ENCODE results near the gene ADAMTS17. TPM values are rescaled to one million over a fixed set of nuclear protein-coding genes. Genes with fewer than 3 reads are reported as not detected.

ADAMTS17 gene
- total RNA-seq, 1 experiment from 2014 or later, result 0.15 TPM

DNA sequence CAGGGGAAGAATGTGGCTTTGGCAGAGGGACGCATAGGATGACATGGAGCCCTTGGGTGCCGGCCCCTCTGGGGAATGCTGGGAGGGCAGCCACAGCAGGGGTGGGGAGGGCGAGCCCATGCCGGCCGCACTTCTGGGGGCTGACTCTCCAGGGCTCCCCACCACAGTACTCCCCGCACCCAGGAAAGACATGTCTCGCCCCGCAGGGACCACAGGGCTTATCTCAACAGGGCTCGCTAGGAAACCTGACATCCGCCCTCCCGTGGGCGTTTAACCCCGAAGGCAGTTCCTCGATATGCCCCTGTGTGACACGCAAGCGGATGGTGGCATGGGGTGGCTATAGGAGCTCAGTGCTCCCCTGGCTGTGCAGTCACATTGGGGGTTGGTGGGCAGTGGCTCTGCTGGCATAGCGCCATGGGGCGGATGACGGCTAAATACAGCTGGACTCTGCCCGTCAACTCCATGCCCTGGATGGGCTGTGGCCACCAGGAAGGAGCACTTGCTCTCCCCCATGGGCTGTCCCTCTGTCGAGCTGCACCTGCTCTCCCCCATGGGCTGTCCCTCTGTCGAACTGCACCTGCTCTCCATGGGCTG, 141.4 kb downstream of the ADAMTS17 start:
- BruUV-seq (replicated peaks), result no TSS peak
- no peak for TF ChIP-seq EZH2 (IDR thresholded peaks at IDR 0.05; ENCODE audit: borderline replicate concordance, low read depth, low read length, poor library complexity, severe bottlenecking)
- TF ChIP-seq, protein P1, sequence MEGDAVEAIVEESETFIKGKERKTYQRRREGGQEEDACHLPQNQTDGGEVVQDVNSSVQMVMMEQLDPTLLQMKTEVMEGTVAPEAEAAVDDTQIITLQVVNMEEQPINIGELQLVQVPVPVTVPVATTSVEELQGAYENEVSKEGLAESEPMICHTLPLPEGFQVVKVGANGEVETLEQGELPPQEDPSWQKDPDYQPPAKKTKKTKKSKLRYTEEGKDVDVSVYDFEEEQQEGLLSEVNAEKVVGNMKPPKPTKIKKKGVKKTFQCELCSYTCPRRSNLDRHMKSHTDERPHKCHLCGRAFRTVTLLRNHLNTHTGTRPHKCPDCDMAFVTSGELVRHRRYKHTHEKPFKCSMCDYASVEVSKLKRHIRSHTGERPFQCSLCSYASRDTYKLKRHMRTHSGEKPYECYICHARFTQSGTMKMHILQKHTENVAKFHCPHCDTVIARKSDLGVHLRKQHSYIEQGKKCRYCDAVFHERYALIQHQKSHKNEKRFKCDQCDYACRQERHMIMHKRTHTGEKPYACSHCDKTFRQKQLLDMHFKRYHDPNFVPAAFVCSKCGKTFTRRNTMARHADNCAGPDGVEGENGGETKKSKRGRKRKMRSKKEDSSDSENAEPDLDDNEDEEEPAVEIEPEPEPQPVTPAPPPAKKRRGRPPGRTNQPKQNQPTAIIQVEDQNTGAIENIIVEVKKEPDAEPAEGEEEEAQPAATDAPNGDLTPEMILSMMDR (conservative IDR thresholded peaks at IDR 0.05; ENCODE audit: low read depth, low read length), result no peak
- Histone ChIP-seq H3K27me3 (replicated peaks; ENCODE audit: insufficient read depth, low read depth, low read length, poor library complexity) (no peaks in the 10 kb centered on the region), H3K4me1 (ENCODE audit: insufficient read depth, low read length, poor library complexity, severe bottlenecking) (no peaks in the 10 kb centered on the region), H3K4me3 (ENCODE audit: low read depth, low read length, poor library complexity, severe bottlenecking) (no peak overlapping the region), H3K36me3 (ENCODE audit: insufficient read depth, low read length, poor library complexity, severe bottlenecking) (no peaks in the 10 kb centered on the region), H3K27ac (ENCODE audit: low read depth, low read length, poor library complexity, severe bottlenecking) (no peak overlapping the region), H3K9me3 (ENCODE audit: low read depth, low read length, poor library complexity, severe bottlenecking) (no peaks in the 10 kb centered on the region)
- DNase-seq (ENCODE audit: low spot score), result no peak
- intact Hi-C loops (cut with micrococcal nuclease; ENCODE audit: unreplicated experiment), result no loop called here
- ChIA-PET CTCF (no interaction called here), POLR2A (ENCODE audit: low non-redundant PET) (no interaction called here)

DNA sequence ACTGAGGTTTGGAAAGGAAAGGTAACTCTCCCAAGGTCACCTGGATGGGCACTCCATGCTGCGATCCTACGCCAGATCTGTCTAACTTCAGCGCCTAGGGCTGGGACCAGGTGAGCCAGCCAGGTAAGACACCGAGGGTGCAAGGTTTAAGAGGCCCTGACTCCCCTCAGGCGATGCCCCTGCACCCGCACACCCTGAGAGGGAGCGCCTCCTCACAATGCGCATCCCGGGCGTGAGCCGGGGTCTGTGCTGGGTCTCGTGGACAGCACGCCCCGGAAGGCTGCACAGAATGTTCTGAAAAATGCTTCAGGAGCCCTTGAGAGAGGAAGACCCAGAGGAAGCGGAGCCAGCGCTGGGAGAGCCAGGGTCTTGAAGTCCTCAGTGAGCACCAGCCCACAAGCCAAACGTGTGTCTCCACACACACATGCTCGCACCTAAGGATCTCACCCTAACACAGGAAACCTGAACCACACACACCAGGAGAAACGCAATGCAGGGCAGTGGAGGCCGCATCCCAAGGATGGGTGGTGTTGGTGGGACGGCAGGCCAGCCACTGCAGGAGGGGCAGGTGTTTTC, 142.0 kb downstream of the ADAMTS17 start:
- no TSS peak for BruUV-seq (replicated peaks)
- intact Hi-C loops (cut with micrococcal nuclease; ENCODE audit: unreplicated experiment), result no loop called here
- H3K9me3 ChIP-seq (ENCODE audit: low read depth, low read length, poor library complexity, severe bottlenecking), result no peaks in the 10 kb centered on the region
- no peak for DNase-seq (ENCODE audit: low spot score)
- H3K27me3 ChIP-seq (replicated peaks; ENCODE audit: insufficient read depth, low read depth, low read length, poor library complexity), result no peaks in the 10 kb centered on the region
- no peak overlapping the region for H3K27ac ChIP-seq (ENCODE audit: low read depth, low read length, poor library complexity, severe bottlenecking)
- no peaks in the 10 kb centered on the region for H3K4me1 ChIP-seq (ENCODE audit: insufficient read depth, low read length, poor library complexity, severe bottlenecking)
- H3K36me3 ChIP-seq (ENCODE audit: insufficient read depth, low read length, poor library complexity, severe bottlenecking), result no peaks in the 10 kb centered on the region
- H3K4me3 ChIP-seq (ENCODE audit: low read depth, low read length, poor library complexity, severe bottlenecking), result no peak overlapping the region
- POLR2A ChIA-PET (ENCODE audit: low non-redundant PET), result no interaction called here
- CTCF ChIA-PET, result no interaction called here
- TF ChIP-seq, protein P1 (conservative IDR thresholded peaks at IDR 0.05; ENCODE audit: low read depth, low read length), result no peak

GRCh38 chr15:100198442-100198841, 143.3 kb downstream of the ADAMTS17 start:
- H3K9me3 ChIP-seq (ENCODE audit: low read depth, low read length, poor library complexity, severe bottlenecking), result no peaks in the 10 kb centered on the region
- H3K27ac ChIP-seq (ENCODE audit: low read depth, low read length, poor library complexity, severe bottlenecking), result no peak overlapping the region
- no TSS peak for BruUV-seq (replicated peaks)
- no peaks in the 10 kb centered on the region for H3K4me1 ChIP-seq (ENCODE audit: insufficient read depth, low read length, poor library complexity, severe bottlenecking)
- TF ChIP-seq, protein P1 (conservative IDR thresholded peaks at IDR 0.05; ENCODE audit: low read depth, low read length), result no peak
- no peak for TF ChIP-seq EZH2 (IDR thresholded peaks at IDR 0.05; ENCODE audit: borderline replicate concordance, low read depth, low read length, poor library complexity, severe bottlenecking)
- ChIA-PET POLR2A (ENCODE audit: low non-redundant PET) (no interaction called here), CTCF (no interaction called here)
- H3K36me3 ChIP-seq (ENCODE audit: insufficient read depth, low read length, poor library complexity, severe bottlenecking), result no peaks in the 10 kb centered on the region
- intact Hi-C loops (cut with micrococcal nuclease; ENCODE audit: unreplicated experiment), result no loop called here
- no peaks in the 10 kb centered on the region for H3K27me3 ChIP-seq (replicated peaks; ENCODE audit: insufficient read depth, low read depth, low read length, poor library complexity)
- no peak for DNase-seq (ENCODE audit: low spot score)
- H3K4me3 ChIP-seq (ENCODE audit: low read depth, low read length, poor library complexity, severe bottlenecking), result no peak overlapping the region
